Measurements from ENCODE around the gene SNRNP25.

Gene SNRNP25

DNA sequence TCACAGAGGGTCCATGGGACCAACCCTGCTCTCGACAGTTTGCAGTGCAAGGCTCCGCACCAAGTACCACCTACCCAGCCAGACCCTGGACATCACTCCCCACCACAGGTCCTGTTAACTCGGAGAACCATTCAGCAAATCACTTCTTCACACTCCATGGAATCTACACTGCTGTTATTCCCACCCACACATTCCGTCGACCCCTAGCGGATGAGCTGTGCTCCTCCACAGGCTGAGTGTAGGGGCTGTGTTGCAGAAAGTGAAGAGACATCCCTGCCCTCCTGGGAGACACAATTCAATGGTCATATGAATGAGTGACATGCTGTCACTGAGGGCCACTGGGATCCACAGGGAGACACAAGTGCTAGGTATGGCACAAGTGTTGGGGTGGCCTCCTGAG, 51.9 kb downstream of the SNRNP25 start:
- no peak overlapping the region for H3K9ac ChIP-seq
- H3K4me1 ChIP-seq, result 0 out of 2 replicates have a peak, but pooled peaks cover 6% of the 10 kb centered on the region
- no peak overlapping the region for H3K4me2 ChIP-seq
- H3K27ac ChIP-seq, result no peak overlapping the region
- H3K9me3 ChIP-seq, result no peaks in the 10 kb centered on the region
- TF ChIP-seq Cebpa-rat (IDR thresholded peaks at IDR 0.05), result no peak
- peaks cover 12% of the 10 kb centered on the region; the same call in 1 of the 2 replicates for H4K20me1 ChIP-seq
- H3K36me3 ChIP-seq, result peaks cover 90% of the 10 kb centered on the region
- H3K4me3 ChIP-seq, result no peak overlapping the region
- no peaks in the 10 kb centered on the region for H3K27me3 ChIP-seq

DNA sequence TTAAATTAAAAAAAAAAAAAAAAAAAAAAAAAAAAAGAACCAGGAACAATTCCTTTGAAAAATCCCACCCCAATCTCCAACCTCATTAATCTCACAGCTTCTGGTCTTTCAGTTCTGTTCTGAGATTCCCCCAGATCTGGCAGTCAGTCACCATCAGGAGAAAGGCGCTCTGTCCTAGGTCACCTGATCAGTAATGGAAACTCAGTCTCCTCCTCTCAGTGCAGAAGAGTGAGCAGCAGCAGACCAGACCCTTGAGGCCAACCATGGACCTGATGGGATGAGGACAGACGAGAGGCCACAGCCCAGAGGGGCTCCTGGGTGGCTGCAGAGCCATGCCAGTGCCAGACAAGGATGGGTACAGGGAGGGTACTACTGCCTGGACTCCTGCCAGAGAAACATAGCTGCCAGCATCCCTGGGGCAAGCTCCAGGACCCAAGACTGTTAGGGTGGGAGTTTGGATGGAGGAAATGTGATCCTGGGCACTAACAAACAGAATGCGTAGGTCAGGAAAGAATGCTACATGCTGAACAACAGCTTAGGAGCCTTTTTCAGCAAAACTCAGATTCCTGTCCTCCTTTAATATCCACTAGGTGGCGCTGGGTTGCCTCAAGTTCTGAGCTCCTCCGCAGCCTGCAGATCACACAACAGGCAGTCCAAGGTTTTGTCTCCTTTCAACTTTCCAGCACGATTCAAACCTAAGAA, 53.1 kb downstream of the SNRNP25 start:
- H3K27me3 ChIP-seq, result no peaks in the 10 kb centered on the region
- H3K4me3 ChIP-seq, result no peak overlapping the region
- H3K27ac ChIP-seq, result no peak overlapping the region
- no peak for TF ChIP-seq Cebpa-rat (IDR thresholded peaks at IDR 0.05)
- H4K20me1 ChIP-seq, result peaks cover 10% of the 10 kb centered on the region
- no peaks in the 10 kb centered on the region for H3K9me3 ChIP-seq
- peaks cover 91% of the 10 kb centered on the region for H3K36me3 ChIP-seq
- H3K4me2 ChIP-seq, result no peak overlapping the region
- H3K4me1 ChIP-seq, result 0 out of 2 replicates have a peak, but pooled peaks cover 6% of the 10 kb centered on the region
- no peak overlapping the region for H3K9ac ChIP-seq
